Skeletal muscle cell (primary cell): ENCODE measurements around the gene TRIM31.

Experiments used
- DNase-seq: peaks from one replicate; pipeline ENCODE4 v3.0.0-alpha.2; 2010; ENCODE audit warnings: low read depth
- H3K4me3 ChIP-seq: 2 replicates; pipeline ENCODE4 v1.5.1; 2011; ENCODE audit warnings: low read depth, mild to moderate bottlenecking, control low read depth, low read length, moderate library complexity

TRIM31 gene, protein sequence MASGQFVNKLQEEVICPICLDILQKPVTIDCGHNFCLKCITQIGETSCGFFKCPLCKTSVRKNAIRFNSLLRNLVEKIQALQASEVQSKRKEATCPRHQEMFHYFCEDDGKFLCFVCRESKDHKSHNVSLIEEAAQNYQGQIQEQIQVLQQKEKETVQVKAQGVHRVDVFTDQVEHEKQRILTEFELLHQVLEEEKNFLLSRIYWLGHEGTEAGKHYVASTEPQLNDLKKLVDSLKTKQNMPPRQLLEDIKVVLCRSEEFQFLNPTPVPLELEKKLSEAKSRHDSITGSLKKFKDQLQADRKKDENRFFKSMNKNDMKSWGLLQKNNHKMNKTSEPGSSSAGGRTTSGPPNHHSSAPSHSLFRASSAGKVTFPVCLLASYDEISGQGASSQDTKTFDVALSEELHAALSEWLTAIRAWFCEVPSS

DNA sequence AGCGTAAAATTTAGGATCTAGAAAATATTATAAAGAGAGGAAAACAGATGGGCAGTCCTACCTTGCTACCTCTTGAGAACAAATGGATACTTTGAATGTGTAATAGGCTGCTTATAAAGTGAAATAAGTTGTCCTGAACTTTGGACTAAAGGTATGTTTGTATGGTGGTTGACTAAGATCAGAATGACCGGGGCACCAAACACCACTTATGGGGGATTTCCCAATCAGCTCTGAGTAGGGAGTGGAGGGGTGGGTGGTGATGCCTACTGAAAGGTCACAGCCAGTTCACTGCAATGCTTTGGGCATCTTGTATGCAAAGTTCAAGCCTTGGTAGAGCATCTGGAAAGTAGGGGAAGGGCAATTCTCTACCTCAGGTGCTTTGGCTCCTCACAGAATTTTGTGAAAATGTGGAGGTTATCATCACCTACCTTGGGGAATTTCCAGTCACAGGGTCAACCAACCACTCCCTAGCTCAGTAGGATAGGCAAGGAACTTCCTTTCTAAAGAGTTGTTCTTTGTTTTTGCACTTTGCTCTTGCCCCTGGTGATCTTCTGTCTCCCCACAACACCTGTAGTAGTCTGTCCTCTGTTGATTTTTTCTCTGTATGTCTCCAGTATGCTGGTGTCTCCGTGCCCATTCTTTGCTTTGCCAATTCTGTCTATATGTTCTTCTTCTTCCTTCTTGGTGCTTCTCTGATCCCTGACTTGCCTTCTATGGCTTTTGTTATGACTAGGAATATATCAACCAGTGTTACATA lies at the start of gene TRIM31:
TSS of gene TRIM31 (minus strand) at position 88 of the 757 bp plus-strand sequence. CDS start 285 bp downstream, outside the sequence.
- H3K4me3 ChIP-seq: no peak within 1 kb of the TSS
- DNase-seq: no peak

DNA sequence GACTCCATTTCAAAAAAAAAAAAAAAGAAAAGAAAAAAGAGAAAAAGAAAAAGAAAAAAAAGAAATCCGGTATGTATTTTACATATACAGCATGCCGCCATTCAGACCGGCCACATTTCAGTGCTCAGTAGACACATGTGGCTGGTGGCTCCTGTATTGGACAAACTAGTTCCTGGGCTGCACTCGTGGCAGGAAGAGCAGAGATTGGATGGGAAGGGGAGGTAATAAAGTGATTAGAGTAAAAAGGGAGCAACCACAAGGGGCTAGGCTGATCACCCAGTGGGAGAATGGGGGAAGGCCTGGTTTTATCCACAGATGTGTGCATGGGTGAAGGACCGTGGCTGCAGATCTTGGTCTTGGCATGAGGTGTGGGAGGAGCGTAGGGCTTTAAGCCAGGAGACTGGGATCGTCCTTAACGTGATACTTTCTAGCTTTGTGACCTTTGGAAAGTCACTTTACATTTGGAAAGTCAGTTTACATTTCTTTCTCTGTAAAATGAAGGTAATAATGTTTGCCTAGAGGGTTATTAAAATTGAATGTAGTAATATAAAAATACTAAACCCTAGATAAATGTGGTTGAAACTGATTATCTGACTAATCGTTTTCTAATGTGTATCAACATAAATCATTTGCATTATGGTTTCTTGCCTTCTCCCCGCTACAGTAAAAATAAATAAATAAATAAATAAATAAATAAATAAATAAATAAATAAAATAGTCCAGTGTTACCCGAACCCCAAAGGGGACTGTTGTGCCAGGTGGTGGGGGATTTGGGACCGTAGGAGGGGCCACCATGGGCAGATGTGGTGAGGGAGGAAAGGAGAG lies 49.6 kb upstream of the TRIM31 start:
- no peak for DNase-seq
- H3K4me3 ChIP-seq: no peak overlapping the region

DNA sequence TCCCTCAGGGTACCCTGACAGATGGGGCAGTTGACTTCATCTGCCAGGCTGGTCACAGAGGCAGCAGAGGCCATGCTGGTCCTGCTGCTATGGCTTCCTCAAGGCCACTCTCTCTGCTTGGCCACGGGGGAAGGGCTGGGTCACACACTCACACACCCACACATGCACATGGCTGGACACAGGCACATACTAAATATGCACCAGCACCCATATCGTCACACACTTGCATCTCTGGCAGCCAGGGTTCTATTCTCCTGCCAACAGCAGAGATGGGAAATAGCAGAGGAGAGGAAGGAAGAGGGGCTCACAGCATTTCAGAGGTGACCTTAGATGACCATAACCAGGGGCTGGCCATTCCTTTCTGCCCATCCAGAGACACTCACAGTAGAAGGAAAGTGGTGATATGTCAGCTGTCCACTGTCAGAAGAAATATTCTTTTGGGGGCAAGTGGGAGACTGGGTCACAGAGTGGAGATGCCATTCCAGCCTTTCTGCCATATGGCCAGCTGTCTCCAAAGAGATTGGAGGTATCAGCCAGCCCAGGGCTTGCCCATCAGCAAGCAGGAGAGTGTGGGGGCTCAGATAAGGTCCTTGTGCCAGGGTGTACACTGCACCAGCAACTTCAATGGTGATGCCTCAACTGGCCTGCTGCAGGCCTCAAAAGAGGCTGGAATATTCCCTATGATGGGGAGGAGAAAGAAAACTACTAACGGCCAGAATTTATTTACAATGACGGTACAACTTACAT lies 48.1 kb upstream of the TRIM31 start, which contains the start of gene TRIM10:
TSS of gene TRIM10 (minus strand) at position 427 of the 747 bp plus-strand sequence. CDS start at position 74, 353 bp downstream.
- no peak for DNase-seq
- H3K4me3 ChIP-seq: no peak within 1 kb of the TSS

DNA sequence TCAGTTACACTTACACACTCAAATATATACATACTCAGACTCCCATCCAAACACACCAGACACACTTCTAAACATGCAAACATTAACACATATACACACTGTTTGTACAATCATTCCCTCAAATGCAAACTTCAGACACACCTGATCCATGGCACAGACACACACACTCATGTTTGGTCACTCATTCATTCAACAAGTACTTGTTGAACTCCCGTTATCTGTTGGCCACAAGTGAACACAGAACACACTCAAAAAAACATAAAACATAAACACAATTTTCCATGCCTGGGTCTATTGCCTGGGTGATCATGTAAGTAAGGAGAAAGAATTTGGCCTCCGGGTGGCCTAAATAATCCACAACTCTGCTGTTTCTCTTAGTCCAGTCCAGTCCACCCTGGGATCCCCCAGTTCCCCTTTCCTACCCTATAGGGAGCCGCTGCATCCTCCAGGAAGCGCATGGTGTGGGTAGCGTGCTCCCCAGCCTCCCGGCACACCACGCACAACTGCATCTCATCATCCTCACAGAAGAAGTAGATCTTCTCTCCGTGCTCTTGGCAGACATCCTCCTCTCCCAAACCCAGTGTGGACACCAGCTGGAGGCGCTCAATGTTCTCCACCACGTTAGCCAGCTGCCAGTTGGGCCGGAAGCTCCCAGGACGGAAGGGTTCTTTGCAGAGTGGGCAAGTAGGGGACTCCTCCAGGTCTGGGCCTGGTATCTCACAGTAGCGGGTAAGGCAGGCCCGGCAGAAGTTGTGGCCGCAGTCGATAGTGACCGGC lies 47.3 kb upstream of the TRIM31 start:
- no peak overlapping the region for H3K4me3 ChIP-seq
- no peak for DNase-seq

DNA sequence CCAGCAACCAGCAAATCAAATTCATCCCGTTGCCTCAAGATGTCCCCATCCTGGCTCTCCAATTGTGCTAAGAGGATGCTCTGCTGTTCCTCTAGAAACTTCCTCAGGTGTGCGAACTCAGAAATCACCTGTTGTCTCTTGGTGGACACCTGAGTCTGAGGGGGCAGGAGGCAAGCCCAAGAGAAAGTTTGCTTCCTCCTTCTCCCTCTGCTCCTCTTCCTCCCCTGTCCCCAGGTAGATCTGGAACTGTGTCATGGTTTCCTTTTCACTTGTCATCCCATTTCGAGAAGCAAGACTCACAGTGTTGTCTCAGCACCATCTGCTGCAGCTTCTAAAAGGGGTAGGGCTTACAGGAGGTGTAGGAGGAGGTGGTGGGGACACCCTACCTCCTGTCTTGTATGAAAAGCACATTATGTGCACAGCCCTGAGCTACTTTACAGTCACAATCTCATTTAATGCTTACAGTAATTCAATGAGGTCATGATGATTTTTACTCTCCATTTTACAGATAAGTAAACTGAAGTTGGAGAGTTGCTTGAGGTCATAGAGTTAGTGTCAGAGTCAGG lies 45.7 kb upstream of the TRIM31 start:
- no peak overlapping the region for H3K4me3 ChIP-seq
- no peak for DNase-seq

DNA sequence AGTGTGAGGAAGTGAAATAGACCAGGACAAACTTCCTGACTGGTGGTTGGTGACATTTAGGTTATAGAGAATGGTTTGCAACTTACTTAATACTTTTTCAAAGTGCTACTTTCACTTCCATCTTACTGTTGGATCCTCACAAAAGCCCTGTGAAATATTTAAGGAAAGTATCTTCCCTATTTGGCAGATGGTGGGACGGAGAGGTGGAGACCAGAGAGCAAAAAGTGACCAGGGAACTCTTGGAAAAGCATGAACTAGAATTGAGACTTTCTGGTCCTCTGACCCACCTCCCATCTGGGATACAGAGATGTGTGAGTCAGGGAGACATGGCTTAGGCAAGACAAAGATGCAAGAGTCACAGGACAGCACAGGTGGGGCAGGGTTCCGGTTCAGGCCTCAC lies 45.1 kb upstream of the TRIM31 start:
- no peak for DNase-seq

DNA sequence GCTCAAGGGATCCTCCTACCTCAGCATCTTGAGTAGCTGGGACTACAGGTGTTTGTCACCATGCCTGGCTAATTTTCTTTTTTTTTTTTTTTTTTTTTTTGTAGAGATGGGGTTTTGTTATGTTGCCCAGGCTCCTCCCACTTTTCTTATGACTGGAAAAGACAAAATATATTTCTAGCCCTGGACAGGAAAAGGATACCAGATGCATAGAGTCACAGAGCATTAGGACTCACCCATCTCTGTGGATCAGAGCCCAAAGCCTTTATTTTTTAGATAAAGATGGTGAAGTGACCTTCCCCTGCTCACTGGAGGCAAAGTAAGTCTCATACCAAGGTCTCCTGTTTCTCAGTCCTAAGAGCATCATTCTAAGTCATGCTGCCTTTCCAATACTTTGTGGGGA lies 44.7 kb upstream of the TRIM31 start:
- no peak overlapping the region for H3K4me3 ChIP-seq
- no peak for DNase-seq

More for the DNA sequence above, 45.1 kb upstream of the TRIM31 start:
- H3K4me3 ChIP-seq: no peak overlapping the region

DNA sequence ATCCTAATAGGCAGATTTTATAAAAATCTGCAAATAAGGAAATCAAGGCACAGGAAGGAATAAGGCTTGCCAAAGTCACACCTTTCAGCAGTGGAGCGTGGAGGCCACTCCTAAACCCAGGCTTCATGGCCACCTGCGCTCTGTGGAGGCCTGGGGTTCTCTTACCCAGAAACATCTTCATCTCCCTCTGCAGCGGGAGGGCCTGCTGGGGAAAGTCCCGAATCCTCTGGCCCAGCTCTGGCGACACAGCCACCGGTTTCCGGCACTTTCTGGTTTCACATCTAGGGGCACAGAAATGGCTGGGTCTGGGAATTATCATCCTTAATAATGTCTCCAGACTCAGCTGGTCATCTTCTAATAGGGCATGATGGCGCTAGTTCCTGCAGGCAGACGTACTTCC lies 43.9 kb upstream of the TRIM31 start:
- no peak overlapping the region for H3K4me3 ChIP-seq
- DNase-seq: no peak

DNA sequence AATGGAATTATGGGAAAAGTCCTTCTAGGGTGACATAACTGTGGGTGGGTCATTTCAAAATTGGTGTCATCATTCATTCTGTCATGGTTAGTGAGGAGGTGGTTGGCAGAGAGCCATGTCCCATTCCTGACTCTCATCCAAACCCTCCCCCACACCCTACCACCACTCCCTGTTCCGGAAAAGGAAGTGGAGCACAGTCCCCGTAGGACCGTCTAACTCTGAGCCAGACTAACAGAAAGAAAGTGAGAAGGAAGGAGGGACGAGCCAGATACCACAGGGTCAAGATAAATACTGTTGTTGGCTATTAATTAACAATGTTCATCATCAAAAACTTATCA lies 43.3 kb upstream of the TRIM31 start:
- DNase-seq: peak; percentile 25
- H3K4me3 ChIP-seq: no peak overlapping the region

DNA sequence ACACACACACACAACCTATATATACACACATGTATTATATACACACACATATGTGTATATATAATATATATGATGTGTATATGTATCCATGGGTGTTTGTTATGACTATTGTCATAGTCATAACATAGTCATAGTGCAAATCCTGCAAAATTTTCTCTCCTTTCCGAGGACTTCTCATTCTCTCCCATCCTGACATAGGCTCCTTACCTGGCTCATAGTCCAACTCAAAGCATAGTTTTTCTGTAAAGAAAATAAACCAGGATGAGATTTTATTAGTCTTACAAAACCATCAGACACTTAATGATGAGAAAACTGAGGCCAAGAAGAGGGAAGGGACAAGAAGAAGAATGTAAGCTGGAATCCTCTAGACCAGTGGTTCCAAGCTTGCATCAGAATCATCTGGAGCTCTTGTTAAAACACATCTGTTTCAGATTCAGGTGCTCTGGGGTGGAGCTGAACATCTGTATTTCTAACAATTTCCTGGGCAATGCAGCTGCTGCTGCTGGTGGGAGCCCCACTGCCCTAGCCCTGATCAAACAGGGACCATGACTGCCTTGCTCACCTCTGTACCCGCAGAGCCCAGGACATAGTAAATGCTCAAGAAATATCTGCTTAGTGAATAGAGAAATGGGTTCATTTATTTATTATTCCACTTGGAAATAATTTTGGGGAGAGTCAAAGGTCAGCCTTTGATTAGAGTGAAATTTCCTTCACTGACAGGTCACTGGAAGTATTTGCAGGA lies 42.8 kb upstream of the TRIM31 start:
- no peak for DNase-seq
- H3K4me3 ChIP-seq: no peak overlapping the region

DNA sequence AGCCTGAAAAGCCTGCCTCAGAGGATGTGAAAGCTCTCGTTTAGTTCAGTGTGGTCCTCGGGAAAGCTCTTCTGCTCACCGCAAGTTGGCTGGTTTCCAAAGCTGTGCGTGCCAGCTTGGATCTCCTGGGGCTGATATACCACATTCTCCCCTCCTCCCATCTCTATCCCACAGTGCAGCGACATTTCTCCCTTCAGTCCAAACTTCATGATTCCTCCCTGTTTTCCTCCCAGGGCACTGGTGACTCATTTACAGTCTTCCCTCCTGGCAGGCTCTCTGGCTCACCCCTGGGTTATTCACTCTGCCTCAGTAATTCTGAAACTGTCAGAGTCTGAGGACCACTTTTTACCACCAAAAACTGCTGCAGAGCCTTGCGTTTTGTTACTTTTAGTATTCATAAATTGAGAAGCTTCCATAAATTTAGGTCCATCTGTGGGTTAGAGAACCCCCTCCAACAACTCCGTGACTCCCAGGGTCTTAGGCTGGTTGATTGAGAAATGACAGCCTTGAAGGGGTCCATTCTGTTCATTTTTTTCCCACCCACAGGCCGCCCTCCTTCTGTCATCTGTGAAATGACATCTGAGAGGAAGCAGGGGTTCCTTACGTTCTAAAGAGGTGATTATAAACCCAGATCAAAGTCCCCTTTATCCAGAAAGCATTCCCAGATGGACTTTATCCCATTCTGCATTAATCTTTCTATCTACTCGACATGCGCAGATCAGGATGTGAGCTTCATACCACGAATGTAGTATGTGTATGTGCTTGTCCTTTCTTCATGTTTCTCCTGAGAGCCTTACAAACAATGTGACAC lies 42.0 kb upstream of the TRIM31 start:
- H3K4me3 ChIP-seq: no peak overlapping the region
- DNase-seq: peak; percentile 73

DNA sequence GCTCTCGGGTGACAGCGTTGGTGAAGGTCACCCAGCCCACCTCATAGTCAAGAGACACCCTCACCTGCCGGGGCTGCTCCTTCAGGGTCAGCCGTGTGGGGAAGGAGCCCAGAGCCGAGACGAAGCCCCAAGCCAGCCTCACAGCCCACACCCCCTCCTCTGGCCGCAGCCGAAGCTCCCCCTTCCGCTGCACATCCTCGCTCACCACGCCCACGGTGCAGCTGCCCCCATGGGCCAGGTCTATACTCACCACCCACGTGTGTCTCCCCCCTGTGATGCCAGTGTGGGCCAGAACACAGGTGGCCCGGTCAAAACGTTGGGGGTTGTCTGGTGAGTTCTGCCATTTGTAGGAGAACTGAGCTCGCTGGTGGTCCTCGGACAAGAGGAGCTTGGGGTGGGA lies 41.2 kb upstream of the TRIM31 start:
- no peak overlapping the region for H3K4me3 ChIP-seq

DNA sequence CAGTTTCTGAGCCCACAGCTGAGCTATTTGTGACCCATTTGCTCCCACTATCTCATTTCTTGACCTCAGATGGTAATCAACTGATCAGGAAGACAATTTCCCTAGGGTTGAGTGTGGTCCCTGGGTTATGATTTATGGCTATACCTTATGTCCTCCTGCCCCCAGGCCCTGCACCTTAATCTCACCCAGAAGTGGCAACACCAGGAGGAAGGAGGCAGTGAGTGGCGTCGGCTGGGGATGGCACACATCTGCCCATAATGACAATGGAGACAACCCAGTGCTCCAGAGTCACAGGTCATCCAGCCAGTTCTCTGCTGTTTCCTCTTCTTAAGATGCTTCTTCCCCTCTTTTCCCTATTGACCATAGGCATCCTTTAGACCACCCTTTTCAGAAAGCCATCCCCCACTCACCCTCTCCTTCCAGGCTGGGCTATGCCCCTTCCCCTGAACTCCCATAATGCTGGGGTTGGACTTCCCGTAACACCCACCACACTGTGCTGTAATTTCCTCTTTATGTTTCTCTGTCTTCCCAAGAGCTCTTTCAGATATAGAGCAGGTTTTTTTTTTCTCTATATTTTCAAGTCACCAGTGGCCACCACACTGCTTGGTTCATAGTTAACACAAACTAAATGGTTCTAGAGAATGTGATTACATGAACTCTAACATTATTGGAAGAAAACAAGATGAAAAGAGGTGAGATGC lies 40.2 kb upstream of the TRIM31 start:
- DNase-seq: no peak
- no peak overlapping the region for H3K4me3 ChIP-seq

More for the DNA sequence above, 41.2 kb upstream of the TRIM31 start:
- no peak for DNase-seq

DNA sequence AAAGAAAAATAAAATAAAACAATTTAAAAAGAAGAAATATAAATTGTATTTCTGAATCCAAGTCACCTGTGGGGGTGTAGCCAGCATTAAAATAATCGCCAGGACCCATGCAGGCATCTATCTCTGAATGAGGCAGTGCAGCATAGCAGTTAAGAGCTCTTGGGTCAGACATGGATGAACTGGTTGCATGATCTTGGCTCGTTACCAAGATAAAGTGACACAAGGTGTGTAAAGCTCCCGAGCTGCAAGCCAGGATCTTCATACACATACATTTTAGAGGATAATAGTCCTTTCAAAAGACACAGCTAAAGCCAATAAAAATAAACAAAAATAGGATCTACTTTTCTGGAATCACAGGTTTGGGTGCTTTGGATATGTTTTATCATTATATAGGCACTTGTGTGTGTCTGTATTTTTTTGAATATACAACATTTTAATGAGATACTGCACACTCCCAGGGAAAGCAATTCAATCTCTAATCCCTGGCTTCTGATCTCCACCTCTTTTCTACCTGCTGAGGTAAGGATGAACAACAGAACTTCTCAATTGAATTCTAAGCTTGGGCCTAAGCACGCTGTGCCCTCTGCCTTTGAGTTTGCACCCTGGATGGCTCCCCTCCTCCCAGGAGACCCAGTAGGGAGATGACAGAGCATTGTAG lies 39.3 kb upstream of the TRIM31 start:
- H3K4me3 ChIP-seq: no peak overlapping the region
- DNase-seq: no peak

DNA sequence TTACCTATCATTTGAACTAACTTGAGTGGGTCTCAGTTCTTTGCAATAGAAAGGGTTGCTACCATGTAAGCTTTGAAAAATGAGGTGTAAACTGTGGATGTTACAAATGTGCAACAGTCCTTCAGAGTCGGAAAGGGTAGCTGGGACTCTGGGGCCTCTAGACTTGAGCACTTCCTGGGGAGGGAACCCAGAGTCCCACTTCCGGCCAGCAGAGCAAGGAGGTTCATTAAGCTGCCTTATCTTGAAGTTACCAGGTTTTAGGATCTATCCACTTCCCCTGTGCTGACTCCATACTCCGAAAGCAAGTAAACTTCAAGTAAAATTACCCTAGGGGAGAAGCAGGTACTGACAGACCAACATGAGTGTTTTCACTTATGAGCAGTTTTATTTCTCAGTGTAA lies 38.7 kb upstream of the TRIM31 start:
- H3K4me3 ChIP-seq: no peak overlapping the region
- DNase-seq: no peak
